HG02571 (cell line): ENCODE measurements around the gene KRT7.

Experiments
- ATAC-seq: cut with Tn5 transposase; IDR thresholded peaks from one replicate; pipeline ENCODE4 v1.9.1; 2021; ENCODE audit warnings: mild to moderate bottlenecking, moderate library complexity; ENCODE audit not compliant: unreplicated experiment

KRT7 gene

GRCh38 chr12:52294803-52295202 lies 61.8 kb downstream of the KRT7 start:
- ATAC-seq = no peak

GRCh38 chr12:52295663-52296062 lies 62.6 kb downstream of the KRT7 start:
- no peak for ATAC-seq

GRCh38 chr12:52296572-52297215 lies 63.7 kb downstream of the KRT7 start:
- no peak for ATAC-seq
